PC-9 (cell line): ENCODE results near the gene RNF8. TPM values are rescaled to one million over a fixed set of nuclear protein-coding genes. Genes with fewer than 3 reads are reported as not detected.

Source experiments
- BruUV-seq: library from RNA; stranded (reverse); fragments of 400-500 nt; replicated peaks from 2 replicates; lab custom pipeline; 2021; lab: Mats Ljungman, UMichigan
- CTCF ChIA-PET: fragments of 300-600 bp; sonication (Branson Sonifier 250); formaldehyde crosslinking; loops from one replicate; lab custom pipeline; 2022; ENCODE audit warnings: antibody characterized with exemption; lab: Charles Lee
- POLR2A ChIA-PET: fragments of 300-600 bp; sonication (Branson Sonifier 250); formaldehyde crosslinking; loops from one replicate; lab custom pipeline; 2022; ENCODE audit warnings: antibody characterized with exemption; ENCODE audit not compliant: unreplicated experiment; lab: Charles Lee
- DNase-seq, 2 experiments: peaks; one replicate each; pipeline versions ENCODE4 v3.0.0 to v3.0.0-alpha.2; 2015 to 2022; ENCODE audit warnings: mixed read lengths in 1 of 2
- H2AFZ ChIP-seq: fragments of 200-600 bp; sonication (generic); 2 replicates; pipeline ENCODE4 v1.8.1; 2017; ENCODE audit warnings: antibody characterized with exemption
- H3F3A ChIP-seq: fragments of 200-600 bp; sonication (generic); 2 replicates; pipeline ENCODE4 v1.8.1; 2017; ENCODE audit warnings: antibody characterized with exemption, mild to moderate bottlenecking, low read depth; ENCODE audit not compliant: insufficient read depth
- H3K27ac ChIP-seq: fragments of 200-600 bp; sonication (generic); 2 replicates; pipeline ENCODE4 v1.6.1; 2016; ENCODE audit warnings: mixed run types
- H3K27me3 ChIP-seq: fragments of 200-600 bp; sonication (generic); 2 replicates; pipeline ENCODE4 v1.6.1; 2016; ENCODE audit warnings: low read depth, mixed run types; ENCODE audit not compliant: insufficient read depth
- H3K36me3 ChIP-seq: fragments of 200-600 bp; sonication (generic); 2 replicates; pipeline ENCODE4 v1.6.1; 2016; ENCODE audit warnings: low read depth, mixed run types
- H3K4me1 ChIP-seq: fragments of 200-600 bp; sonication (generic); replicated peaks from 2 replicates; pipeline ENCODE4 v1.6.1; 2016; ENCODE audit warnings: mixed run types; ENCODE audit not compliant: insufficient read depth
- H3K4me2 ChIP-seq: fragments of 200-600 bp; sonication (generic); 2 replicates; pipeline ENCODE4 v1.6.1; 2017; ENCODE audit warnings: mixed run types
- H3K4me3 ChIP-seq: fragments of 200-600 bp; sonication (generic); 2 replicates; pipeline ENCODE4 v1.6.1; 2016; ENCODE audit warnings: mixed run types
- H3K79me2 ChIP-seq: fragments of 200-600 bp; sonication (generic); 2 replicates; pipeline ENCODE4 v1.6.1; 2017; ENCODE audit warnings: low read depth, mixed run types
- H3K9me2 ChIP-seq: fragments of 200-600 bp; sonication (generic); 2 replicates; pipeline ENCODE4 v1.8.1; 2017; ENCODE audit warnings: mild to moderate bottlenecking; ENCODE audit not compliant: insufficient read depth
- H3K9me3 ChIP-seq: fragments of 200-600 bp; sonication (generic); 2 replicates; pipeline ENCODE4 v1.8.1; 2016; ENCODE audit warnings: low read depth; ENCODE audit not compliant: insufficient read depth
- H4K20me1 ChIP-seq: fragments of 200-600 bp; sonication (generic); 2 replicates; pipeline ENCODE4 v1.8.1; 2017; ENCODE audit not compliant: insufficient read depth
- CTCF ChIP-seq: fragments of 200-600 bp; sonication (generic); conservative IDR thresholded peaks from 2 replicates; pipeline ENCODE4 v1.6.1; 2017; ENCODE audit warnings: mixed run types, antibody characterized with exemption, mild to moderate bottlenecking, moderate library complexity
- EZH2 ChIP-seq: fragments of 200-600 bp; sonication (generic); IDR thresholded peaks from 2 replicates; pipeline ENCODE4 v1.8.0; 2017; ENCODE audit warnings: antibody characterized with exemption, low read depth
- intact Hi-C: fragments of 100-400 bp; cut with micrococcal nuclease; formaldehyde crosslinking; loops from one replicate; pipeline ENCODE4 v1.10.0; 2022; ENCODE audit not compliant: unreplicated experiment
- total RNA-seq: library from RNA; stranded (reverse); gene quantifications from 2 replicates; pipeline ENCODE4 v1.2.3, GENCODE V29; 2021

Gene RNF8
- total RNA-seq, 1 experiment from 2014 or later, result 17.5 TPM

- Histone ChIP-seq H3K4me1 (peaks cover 14% of the 10 kb centered on the region), H3K4me2 (no peak overlapping the region), H3K9me3 (no peaks in the 10 kb centered on the region), H3K79me2 (peaks cover 21% of the 10 kb centered on the region), H3K9me2 (no peaks in the 10 kb centered on the region), H3K36me3 (peaks cover 12% of the 10 kb centered on the region; the same call in 1 of the 2 replicates), H3F3A (no peaks in the 10 kb centered on the region), H4K20me1 (0 out of 2 replicates have a peak, but pooled peaks cover 5% of the 10 kb centered on the region), H3K27ac (no peak overlapping the region), H2AFZ (no peak overlapping the region), H3K4me3 (no peak overlapping the region), H3K27me3 (no peaks in the 10 kb centered on the region)
- TF ChIP-seq EZH2 (no peak), CTCF (no peak)
- intact Hi-C loops, result no loop called here
- no peak for DNase-seq
- no TSS peak for BruUV-seq
- ChIA-PET CTCF (no interaction called here), POLR2A (no interaction called here)
Measured at GRCh38 chr6:37435816-37436215, 82.0 kb downstream of the RNF8 start.

GRCh38 chr6:37438930-37439329 lies 85.1 kb downstream of the RNF8 start:
- Histone ChIP-seq H3K4me3 (no peak overlapping the region), H2AFZ (no peak overlapping the region), H4K20me1 (peaks cover 10% of the 10 kb centered on the region; the same call in 1 of the 2 replicates), H3K4me2 (no peak overlapping the region), H3K79me2 (peaks cover 14% of the 10 kb centered on the region), H3K9me3 (no peaks in the 10 kb centered on the region), H3K4me1 (peaks cover 5% of the 10 kb centered on the region), H3K27me3 (no peaks in the 10 kb centered on the region), H3K9me2 (no peaks in the 10 kb centered on the region), H3K27ac (no peak overlapping the region), H3K36me3 (peaks cover 12% of the 10 kb centered on the region; the same call in 1 of the 2 replicates), H3F3A (no peaks in the 10 kb centered on the region)
- no peak for DNase-seq
- CTCF ChIA-PET, result no interaction called here
- no TSS peak for BruUV-seq
- POLR2A ChIA-PET, result interaction anchor here (0.7 kb wide), 1 partner anchor 182 kb away, joined by 3 read pairs; no protein-coding TSS in a partner anchor
- TF ChIP-seq EZH2 (no peak), CTCF (no peak)
- intact Hi-C loops, result no loop called here

GRCh38 chr6:37441651-37442050 lies 87.9 kb downstream of the RNF8 start:
- no peaks in the 10 kb centered on the region for H3K4me1 ChIP-seq
- ChIA-PET POLR2A (interaction anchor here (0.5 kb wide), 1 partner anchor 335 kb away, joined by 3 read pairs; no protein-coding TSS in a partner anchor), CTCF (no interaction called here)

More at GRCh38 chr6:37441651-37442050, 87.9 kb downstream of the RNF8 start:
- Histone ChIP-seq H2AFZ (no peak overlapping the region), H3K27ac (no peak overlapping the region), H3K4me3 (no peak overlapping the region), H3K4me2 (no peak overlapping the region), H3K9me2 (no peaks in the 10 kb centered on the region), H3K27me3 (no peaks in the 10 kb centered on the region), H3K36me3 (peaks cover 3% of the 10 kb centered on the region; the same call in 1 of the 2 replicates), H4K20me1 (peaks cover 10% of the 10 kb centered on the region; the same call in 1 of the 2 replicates), H3K79me2 (no peaks in the 10 kb centered on the region; the same call in 1 of the 2 replicates), H3K9me3 (no peaks in the 10 kb centered on the region), H3F3A (no peaks in the 10 kb centered on the region)
- no TSS peak for BruUV-seq
- DNase-seq, result no peak
- intact Hi-C loops, result no loop called here
- TF ChIP-seq CTCF (no peak), EZH2 (no peak)
